Lung (tissue), 12 donors: Measurements from ENCODE around the gene PURB. TPM values are rescaled to one million over a fixed set of nuclear protein-coding genes. Genes with fewer than 3 reads are reported as not detected.

Source experiments
- ATAC-seq: fragments of 200-7000 bp; cut with Tn5 transposase; one replicate; pipeline ENCODE4 v1.9.1; 2020; ENCODE audit warnings: moderate number of reproducible peaks; ENCODE audit not compliant: insufficient read depth, low FRiP score
- DNase-seq, 3 donors: peaks; one replicate each; pipeline ENCODE4 v3.0.0-alpha.2; 2013 to 2017
- H3K27ac ChIP-seq, 2 donors: one replicate each; pipeline ENCODE4 v1.5.1; 2013; ENCODE audit warnings: mild to moderate bottlenecking in 2 of 2, moderate library complexity in 2 of 2, control low read depth in 1 of 2, inconsistent platforms in 1 of 2, low read depth in 1 of 2, low read length in 1 of 2
- H3K27me3 ChIP-seq, 3 donors: one replicate each; pipeline ENCODE4 v1.5.1; 2013; ENCODE audit warnings: low read length in 2 of 3; ENCODE audit not compliant: control insufficient read depth in 3 of 3, insufficient read depth in 3 of 3
- H3K36me3 ChIP-seq, 4 donors: one replicate each; pipeline ENCODE4 v1.5.1; 2013; ENCODE audit warnings: low read length in 4 of 4, mild to moderate bottlenecking in 1 of 4, moderate library complexity in 1 of 4; ENCODE audit not compliant: control insufficient read depth in 4 of 4, insufficient read depth in 4 of 4
- H3K4me1 ChIP-seq, 5 donors: one replicate each; pipeline ENCODE4 v1.5.1; 2013; ENCODE audit warnings: low read length in 5 of 5, mild to moderate bottlenecking in 2 of 5, moderate library complexity in 1 of 5; ENCODE audit not compliant: control insufficient read depth in 5 of 5, insufficient read depth in 5 of 5
- H3K4me3 ChIP-seq: one replicate; pipeline ENCODE4 v1.5.1; 2013; ENCODE audit warnings: mild to moderate bottlenecking, control low read depth, moderate library complexity
- H3K9ac ChIP-seq, 2 donors: one replicate each; pipeline ENCODE4 v1.5.1; 2013; ENCODE audit warnings: low read length in 2 of 2, control low read depth in 1 of 2; ENCODE audit not compliant: insufficient read depth in 1 of 2
- H3K9me3 ChIP-seq, 4 donors: one replicate each; pipeline ENCODE4 v1.5.1; 2013; ENCODE audit warnings: low read length in 3 of 4, mild to moderate bottlenecking in 1 of 4, moderate library complexity in 1 of 4; ENCODE audit not compliant: control insufficient read depth in 4 of 4, insufficient read depth in 3 of 4
- CTCF ChIP-seq: IDR thresholded peaks from 2 replicates; pipeline ENCODE4 v1.5.1; 2012; ENCODE audit warnings: mild to moderate bottlenecking; ENCODE audit errors: control extremely low read depth, extremely low read depth
- WGBS, 2 donors: extraction: QIAGEN DNeasy Blood & Tissue Kit; methylation state at CpG; one replicate each; pipeline ENCODE4 v1.1.7; 2013; 5-methylcytosine and 5-hydroxymethylcytosine counted together
- polyA plus RNA-seq, 2 donors: library from polyadenylated mRNA; stranded (reverse); fragments of 200-250 nt; gene quantifications; one replicate each; pipeline ENCODE4 v1.2.1, GENCODE V29; 2013
- total RNA-seq, 2 donors: library from RNA; depleted of rRNA in 1 of 2; stranded (reverse); fragments of >200 nt in 1 of 2; gene quantifications; one replicate each; pipeline ENCODE4 v1.2.1, GENCODE V29; 2014 to 2021
- donor health status: control.
- donor health status: control.
- donor health status: Bipolar disorder and iron deficiency.
- donor health status: healthy.
- donor health status: DM: yes; HTN: yes; CAD: no.

Gene PURB
- total and polyA plus RNA-seq, 4 donors: 7.9 to 48.9 (median 15.6) TPM

GRCh38 chr7:44906965-44907364 lies 21.6 kb upstream of the PURB start:
- no peak overlapping the region for H3K27ac ChIP-seq
- no peak overlapping the region for H3K9ac ChIP-seq
- ATAC-seq: no peak
- H3K27me3 ChIP-seq: no peaks in the 10 kb centered on the region
- no peaks in the 10 kb centered on the region for H3K9me3 ChIP-seq
- no peaks in the 10 kb centered on the region for H3K36me3 ChIP-seq
- no peak for DNase-seq
- TF ChIP-seq CTCF: no peak
- 79 to 81% methylated on average over 8 of the region's 8 CpGs for WGBS, 2 donors
- H3K4me1 ChIP-seq: peaks cover 0 to 3% (median 0%) of the 10 kb centered on the region in 5 donors
- no peak overlapping the region for H3K4me3 ChIP-seq

GRCh38 chr7:44905002-44905635 lies 19.8 kb upstream of the PURB start:
- Histone ChIP-seq H3K27me3 (no peaks in the 10 kb centered on the region), H3K9ac (no peak overlapping the region), H3K4me1 (no peaks in the 10 kb centered on the region), H3K36me3 (no peaks in the 10 kb centered on the region), H3K27ac (no peak overlapping the region), H3K4me3 (no peak overlapping the region), H3K9me3 (no peaks in the 10 kb centered on the region)
- no peak for DNase-seq
- no peak for TF ChIP-seq CTCF
- 89% methylated on average over 12 of the region's 12 CpGs for WGBS, 2 donors
- ATAC-seq: no peak

- ATAC-seq (no peak), DNase-seq (no peak)
- Histone ChIP-seq H3K4me1 (no peaks in the 10 kb centered on the region), H3K27ac (no peak overlapping the region), H3K27me3 (no peaks in the 10 kb centered on the region), H3K4me3 (no peak overlapping the region), H3K36me3 (no peaks in the 10 kb centered on the region), H3K9ac (no peak overlapping the region), H3K9me3 (no peaks in the 10 kb centered on the region)
- TF ChIP-seq CTCF: no peak
- WGBS, 2 donors: 82 to 89% methylated on average over 9 of the region's 9 CpGs
These were observed 14.1 kb upstream of the PURB start for GRCh38 chr7:44899443-44899842.

- Histone ChIP-seq H3K9ac (no peak overlapping the region), H3K27me3 (no peaks in the 10 kb centered on the region), H3K4me1 (peaks cover 0 to 3% (median 0%) of the 10 kb centered on the region in 5 donors), H3K27ac (no peak overlapping the region), H3K9me3 (no peaks in the 10 kb centered on the region), H3K4me3 (no peak overlapping the region), H3K36me3 (no peaks in the 10 kb centered on the region)
- TF ChIP-seq CTCF: no peak
- DNase-seq (no peak), ATAC-seq (no peak)
- WGBS, 2 donors: 97% methylated on average over 4 of the region's 4 CpGs
These were observed 12.7 kb upstream of the PURB start for GRCh38 chr7:44898039-44898438.
